HG03521 (cell line): ENCODE data around the gene ADAMTS7.
"Not testable (repeated sequence)": the region's sequence is repeated elsewhere in the genome, so short reads cannot be mapped to it uniquely, and the experiment has no call there.

ENCODE experiments used
- ATAC-seq: cut with Tn5 transposase; IDR thresholded peaks from one replicate; pipeline ENCODE4 v1.9.1; 2021; ENCODE audit warnings: mild to moderate bottlenecking, moderate library complexity; ENCODE audit not compliant: unreplicated experiment

Gene ADAMTS7

DNA sequence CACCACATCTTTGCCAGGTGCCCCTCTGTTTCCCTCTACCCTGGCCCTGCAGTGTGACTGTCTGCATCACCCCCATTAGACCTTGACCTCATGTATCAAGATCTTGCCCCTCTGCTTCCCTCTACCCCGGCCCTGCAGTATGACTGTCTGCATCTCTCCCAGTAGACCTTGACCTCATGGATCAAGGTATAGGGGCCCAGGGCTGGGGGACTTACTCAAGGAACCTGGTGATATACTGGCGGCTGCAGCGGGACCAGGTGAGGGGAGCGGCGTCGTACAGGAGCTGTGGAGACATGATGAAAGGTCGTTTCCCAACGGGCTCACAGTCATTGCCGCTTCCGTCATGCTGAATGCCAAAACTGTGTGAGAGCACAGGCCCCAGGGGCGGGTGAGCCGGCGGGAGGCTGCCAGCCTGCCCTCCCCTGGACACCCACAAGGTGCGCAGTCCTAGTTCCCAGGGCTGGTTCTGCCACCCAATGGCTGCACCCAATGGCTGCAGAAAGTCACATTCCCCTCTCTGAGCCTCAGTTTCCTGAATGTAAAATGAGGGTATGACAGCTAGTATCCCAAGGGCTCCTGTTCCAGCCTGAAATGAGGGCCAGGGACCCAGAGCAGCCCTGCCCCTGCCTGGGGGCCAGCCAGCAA lies 23.1 kb downstream of the ADAMTS7 start:
- ATAC-seq, result no peak

- not testable (repeated sequence) for ATAC-seq
These were observed 28.9 kb downstream of the ADAMTS7 start for GRCh38 chr15:78782402-78782801.

DNA sequence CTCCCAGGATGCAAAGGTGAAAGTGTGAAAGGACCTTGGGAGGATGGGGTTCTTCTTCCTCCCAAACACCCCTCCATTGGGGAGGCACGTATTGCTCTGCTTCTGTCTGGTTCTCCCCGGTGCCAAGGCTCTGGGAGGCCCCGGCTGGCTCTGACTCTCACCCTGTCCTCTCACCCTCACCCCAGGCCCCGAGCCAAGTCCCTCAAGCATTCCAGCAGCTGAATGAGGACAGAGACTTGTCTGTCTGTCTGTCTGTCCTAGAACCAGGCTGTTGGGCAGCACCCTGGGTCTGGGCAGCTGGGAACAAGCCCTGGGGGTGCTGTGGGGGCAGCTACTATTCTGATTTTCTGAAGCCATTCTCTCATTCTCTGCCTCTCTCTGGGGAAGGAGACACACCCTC lies 29.9 kb downstream of the ADAMTS7 start:
- ATAC-seq, result not testable (repeated sequence)

GRCh38 chr15:78779975-78780374 lies 31.3 kb downstream of the ADAMTS7 start:
- ATAC-seq, result not testable (repeated sequence)

- not testable (repeated sequence) for ATAC-seq
These were observed 32.0 kb downstream of the ADAMTS7 start for GRCh38 chr15:78779176-78779785.

DNA sequence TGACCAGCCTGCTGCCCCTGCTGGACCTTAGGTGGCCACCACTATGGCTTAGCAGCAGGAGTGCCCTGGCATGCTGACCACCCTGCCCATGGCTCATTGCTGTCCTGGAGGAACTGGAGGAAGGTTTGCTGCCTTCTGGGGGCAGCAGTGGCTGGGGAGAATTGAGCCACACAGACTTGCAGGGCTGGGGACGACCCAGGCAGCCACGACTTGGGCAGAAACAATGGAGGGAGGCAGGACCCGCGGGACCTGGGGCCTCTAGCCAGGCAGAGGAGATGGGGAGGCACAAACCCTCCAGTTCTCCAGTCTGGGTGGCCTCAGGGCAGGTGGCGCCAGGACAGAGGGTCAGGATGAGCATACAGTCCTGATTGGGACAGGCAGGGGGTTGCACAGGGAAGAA lies 32.8 kb downstream of the ADAMTS7 start:
- ATAC-seq, result no peak

DNA sequence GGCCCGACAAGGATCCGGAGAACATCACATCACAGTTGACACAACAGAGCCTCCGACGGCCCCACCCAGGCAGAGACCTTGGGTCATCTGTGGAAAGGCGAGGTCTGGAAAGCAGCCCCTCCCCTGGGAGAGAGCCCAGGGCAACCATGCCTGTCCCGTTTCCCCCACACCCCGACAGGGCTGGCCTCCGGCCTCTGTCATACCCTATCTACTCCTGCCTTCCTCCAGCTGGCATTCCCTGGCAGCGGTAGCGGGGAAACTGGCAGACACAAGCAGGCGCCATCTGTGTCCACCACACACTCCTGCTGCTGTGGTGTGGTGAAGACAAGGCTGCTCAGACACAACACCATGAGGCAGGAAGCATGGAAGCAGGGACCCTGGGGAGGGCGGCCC lies 33.3 kb downstream of the ADAMTS7 start:
- not testable (repeated sequence) for ATAC-seq

DNA sequence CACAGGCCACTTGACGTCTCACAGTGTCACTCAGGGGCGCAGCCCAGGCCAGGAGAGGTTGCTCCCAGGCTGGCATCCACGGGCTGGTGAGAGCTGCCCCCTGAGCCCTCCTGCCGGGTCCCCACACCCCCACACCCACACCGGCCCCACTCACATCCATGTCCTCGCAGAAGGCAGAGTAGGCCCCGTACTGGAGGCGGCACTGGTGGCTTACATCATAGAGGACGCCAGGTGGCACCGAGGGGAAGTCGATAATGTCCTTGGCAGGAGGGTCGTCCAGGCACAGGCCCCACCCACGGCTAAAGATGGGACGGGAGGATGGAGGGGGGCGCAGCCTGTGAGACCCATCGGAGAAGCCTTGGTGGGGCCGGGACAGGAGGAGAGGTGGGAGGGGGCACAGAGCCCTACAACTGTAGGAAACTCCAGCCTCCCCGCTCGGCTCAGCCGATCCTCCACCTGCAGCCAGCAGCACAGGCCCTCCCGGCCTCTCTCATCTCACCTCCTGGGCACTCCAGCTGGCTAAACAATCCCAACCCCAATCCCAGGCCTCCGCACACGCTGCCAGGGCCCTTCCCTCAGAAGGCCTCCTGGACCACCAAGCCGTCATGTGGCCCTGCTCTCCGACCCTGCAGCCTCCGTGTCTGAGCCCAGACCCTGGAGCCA lies 33.8 kb downstream of the ADAMTS7 start:
- not testable (repeated sequence) for ATAC-seq

DNA sequence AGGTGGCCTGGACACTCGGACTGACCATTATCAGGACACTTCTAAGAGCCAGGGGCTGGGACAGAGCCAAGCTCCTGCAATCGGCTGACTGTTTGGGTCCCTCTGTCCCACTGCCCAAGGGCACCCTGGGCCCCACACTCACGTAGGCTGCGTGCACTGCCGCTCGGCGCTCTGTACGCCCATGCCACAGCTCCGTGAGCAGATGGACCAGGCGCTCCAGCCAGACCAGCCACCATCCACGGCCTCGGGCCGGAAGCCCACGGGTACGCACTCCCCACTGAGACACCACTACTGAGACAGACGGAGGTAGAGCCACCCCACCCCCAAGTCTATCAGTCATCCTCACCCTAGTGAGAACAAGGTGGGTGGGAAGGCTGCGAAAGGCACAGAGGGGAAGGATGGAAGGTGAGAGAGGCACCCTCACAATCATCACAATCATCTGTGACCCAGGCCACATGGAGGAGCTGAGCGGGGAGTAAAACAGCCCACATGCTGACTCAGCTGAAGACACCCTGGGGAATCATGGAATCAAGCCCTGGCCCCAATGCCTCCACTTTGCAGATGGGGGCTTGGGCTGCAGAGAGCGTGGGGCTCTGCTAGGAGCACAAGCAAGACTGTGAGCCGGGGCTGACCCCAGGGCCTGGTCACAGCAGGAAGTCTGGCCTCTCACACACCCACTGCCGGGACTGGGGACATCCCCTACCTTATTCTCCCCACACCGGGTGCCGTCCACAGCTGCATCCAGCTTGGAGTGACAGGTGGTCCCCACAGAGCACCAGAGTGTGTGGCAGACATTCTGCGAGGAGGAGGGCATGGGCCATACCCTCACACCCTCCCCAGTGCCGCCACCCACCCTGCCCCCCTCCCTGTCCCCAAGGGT lies 35.0 kb downstream of the ADAMTS7 start:
- ATAC-seq, result not testable (repeated sequence)

- no peak for ATAC-seq
These were observed 35.8 kb downstream of the ADAMTS7 start for GRCh38 chr15:78775472-78775871.

DNA sequence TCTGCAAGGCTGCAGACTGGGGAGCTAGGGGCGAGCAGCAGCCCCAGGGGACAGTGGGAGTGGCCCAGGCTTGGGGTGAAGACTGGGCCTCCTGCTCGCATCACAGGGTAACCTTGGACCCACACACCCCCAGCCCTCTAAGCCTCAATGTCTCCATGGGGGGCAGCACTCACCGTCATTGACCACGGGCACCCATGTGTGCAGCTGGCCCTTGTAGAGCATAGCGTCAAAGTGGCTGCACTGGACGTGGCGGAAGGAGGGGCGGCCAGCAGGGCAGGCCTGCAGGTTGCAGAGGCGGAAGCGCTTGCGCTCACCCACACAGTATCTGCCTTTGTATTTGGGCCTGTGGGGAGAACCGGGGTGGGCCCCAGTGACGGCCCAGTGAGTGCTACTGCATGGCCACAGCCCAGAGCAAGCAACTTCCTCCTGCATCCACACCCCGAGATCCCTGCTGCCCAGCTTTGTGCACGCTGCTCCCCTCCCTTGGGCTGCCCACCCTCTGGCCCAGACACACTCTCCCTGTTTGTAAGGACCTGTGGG lies 36.7 kb downstream of the ADAMTS7 start:
- not testable (repeated sequence) for ATAC-seq

DNA sequence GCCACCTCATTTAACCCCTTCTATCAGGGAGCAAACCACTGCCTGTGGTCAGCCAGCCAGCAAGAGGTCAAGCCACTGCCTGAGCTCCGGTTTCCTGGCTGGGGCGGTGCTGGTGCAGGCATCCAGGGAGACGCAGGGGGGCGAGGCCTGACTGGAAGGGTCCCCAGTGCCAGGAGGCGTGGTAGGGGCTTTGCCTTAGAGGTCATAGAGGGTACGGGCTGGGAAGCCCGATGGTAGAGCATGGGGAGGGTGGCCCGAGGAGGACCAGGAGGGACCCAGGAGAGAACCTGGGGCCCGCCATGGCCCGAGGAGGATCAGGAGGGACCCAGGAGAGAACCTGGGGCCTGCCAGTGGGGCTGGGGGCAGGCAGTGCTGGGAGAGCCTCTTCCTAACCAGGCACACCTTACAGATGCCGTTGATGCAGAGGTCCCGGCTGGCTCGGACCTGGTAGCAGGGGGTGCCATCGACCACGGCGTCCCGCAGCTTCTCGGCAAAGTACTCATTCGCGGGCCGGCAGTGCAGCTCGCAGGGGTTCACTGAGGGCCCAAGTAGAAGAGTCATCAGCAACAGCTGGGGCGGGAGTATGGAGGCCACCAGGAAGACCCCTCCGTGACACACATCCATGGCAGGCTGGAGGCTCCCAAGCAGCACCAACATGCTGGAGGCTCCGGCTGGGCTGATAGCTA lies 37.4 kb downstream of the ADAMTS7 start:
- ATAC-seq, result not testable (repeated sequence)

- ATAC-seq, result no peak
These were observed 38.5 kb downstream of the ADAMTS7 start for GRCh38 chr15:78772738-78773137.

DNA sequence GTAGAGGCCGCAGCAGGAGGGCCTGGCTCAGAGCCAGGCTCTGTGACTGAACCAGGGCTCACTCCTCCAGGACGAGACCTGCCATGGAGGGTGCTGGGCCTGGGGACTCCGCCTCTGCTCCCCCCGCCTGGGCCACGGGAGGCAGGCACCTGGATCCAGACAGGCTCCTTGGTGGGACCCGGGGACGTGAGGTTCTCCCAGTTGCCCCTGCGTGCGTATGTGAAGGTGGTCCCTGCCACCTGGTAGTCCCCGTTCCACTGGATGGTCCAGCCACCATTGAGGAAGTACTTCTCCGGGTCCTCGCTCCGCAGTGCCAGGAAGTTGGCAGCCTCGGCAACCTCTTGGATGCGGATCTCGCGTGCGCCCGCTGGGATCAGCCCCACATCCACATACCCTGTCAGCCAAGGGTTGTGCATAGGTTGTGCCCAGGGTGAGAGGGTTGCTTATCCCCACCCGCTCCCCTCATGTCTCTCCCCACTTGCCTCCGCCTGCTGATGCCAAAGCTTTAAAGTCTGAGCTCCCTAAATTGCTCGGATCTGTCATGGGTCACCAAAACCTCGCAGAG lies 39.7 kb downstream of the ADAMTS7 start:
- not testable (repeated sequence) for ATAC-seq

- ATAC-seq, result not testable (repeated sequence)
These were observed 40.2 kb downstream of the ADAMTS7 start for GRCh38 chr15:78771020-78771419.

- not testable (repeated sequence) for ATAC-seq
These were observed 41.6 kb downstream of the ADAMTS7 start for GRCh38 chr15:78769473-78770225.

- ATAC-seq, result no peak
These were observed 42.5 kb downstream of the ADAMTS7 start for GRCh38 chr15:78768531-78769408.

DNA sequence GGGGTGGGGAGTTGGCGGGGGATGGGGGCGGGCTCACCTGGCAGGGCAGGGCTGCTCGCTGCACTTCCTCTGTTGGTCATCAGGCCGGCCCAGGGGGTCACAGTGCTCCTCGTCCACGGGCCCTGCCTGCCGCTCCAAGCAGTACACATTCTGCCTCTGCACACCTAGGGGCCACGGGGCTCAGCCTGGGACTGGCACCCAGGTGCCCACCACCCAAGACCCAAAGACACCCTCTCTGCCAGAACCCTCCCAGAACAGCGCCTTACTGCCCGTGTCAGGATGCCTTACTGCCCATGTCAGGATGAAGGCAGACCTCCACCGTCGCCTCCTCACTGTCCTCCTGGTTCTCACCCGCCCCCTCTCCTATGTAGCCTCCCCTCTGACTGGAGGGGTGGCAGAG lies 43.2 kb downstream of the ADAMTS7 start:
- no peak for ATAC-seq
